Measurements from ENCODE around the gene COQ10A. TPM values are rescaled to one million over a fixed set of nuclear protein-coding genes. Genes with fewer than 3 reads are reported as not detected.

Gene COQ10A
- total and polyA plus RNA-seq, 2 of the 8 experiments (the other 6 are each of a cell fraction or from before 2014, with no cell fraction given), result 21.8 to 42.9 TPM

DNA sequence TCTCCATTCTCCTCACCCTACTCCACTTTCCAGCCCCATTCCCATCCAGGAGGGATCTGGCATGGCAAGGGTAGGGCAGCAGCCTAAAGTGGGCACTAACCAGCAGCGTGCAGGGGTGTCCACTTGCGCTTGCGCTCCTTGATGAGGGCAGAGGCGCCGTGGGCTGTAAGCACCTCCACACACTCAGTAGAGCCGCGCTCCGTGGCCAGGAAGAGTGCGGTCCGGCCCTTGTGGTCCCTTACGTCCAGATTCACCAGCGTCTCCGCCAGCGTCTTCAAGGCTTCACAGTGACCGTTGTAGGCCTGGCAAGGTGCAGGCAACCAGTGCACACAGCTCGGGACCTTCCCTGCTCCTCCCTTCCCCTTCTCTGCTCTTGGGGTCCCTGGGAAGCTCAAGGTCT is 18.8 kb upstream of the COQ10A start:
- Histone ChIP-seq H2AFZ (ENCODE audit: low read length) (no peak overlapping the region), H3K4ac (replicated peaks; ENCODE audit: insufficient read length, low read depth, low read length) (no peak overlapping the region), H3K4me3 (ENCODE audit: extremely low read depth in 1 of 4, insufficient read depth in 2 of 4, low read depth in 3 of 4, low read length in 4 of 4) (no peak overlapping the region), H3K27me3 (replicated peaks in 1 of 4; ENCODE audit: control insufficient read depth in 3 of 4, extremely low read depth in 1 of 4, insufficient read depth in 3 of 4, low read length in 3 of 4) (no peaks in the 10 kb centered on the region), H3K56ac (replicated peaks; ENCODE audit: insufficient read length, low read depth, low read length) (no peak overlapping the region), H2BK120ac (replicated peaks; ENCODE audit: low read depth, low read length) (no peak overlapping the region), H3K4me2 (ENCODE audit: insufficient read depth in 1 of 2, low read depth in 2 of 2, low read length in 2 of 2) (no peak overlapping the region), H4K5ac (ENCODE audit: insufficient read length, low read depth, low read length) (no peak overlapping the region), H3K9ac (replicated peaks in 1 of 4; ENCODE audit: extremely low read depth in 1 of 4, low read depth in 3 of 4, low read length in 3 of 4) (no peak overlapping the region), H3K79me2 (ENCODE audit: control insufficient read depth in 1 of 2, insufficient read depth in 2 of 2, low read length in 2 of 2) (no peaks in the 10 kb centered on the region), H3K23me2 (ENCODE audit: low read depth, low read length) (no peaks in the 10 kb centered on the region), H3K4me1 (replicated peaks in 1 of 4; ENCODE audit: control insufficient read depth in 3 of 4, insufficient read depth in 4 of 4, low read length in 3 of 4) (no peaks in the 10 kb centered on the region), H3K14ac (ENCODE audit: insufficient read length) (no peak overlapping the region), H3K36me3 (ENCODE audit: control insufficient read depth in 2 of 4, insufficient read depth in 4 of 4, low read length in 3 of 4) (peaks cover 36 to 77% (median 67%) of the 10 kb centered on the region in 4 experiments), H3K18ac (ENCODE audit: extremely low read depth, low read length) (no peak overlapping the region), H3K27ac (ENCODE audit: low read depth, low read length) (no peak overlapping the region), H2AK5ac (ENCODE audit: low read depth, low read length) (no peak overlapping the region), H4K91ac (replicated peaks; ENCODE audit: insufficient read length, low read length) (no peak overlapping the region), H4K8ac (ENCODE audit: extremely low read depth, insufficient read depth, low read length) (no peak overlapping the region), H2BK12ac (ENCODE audit: low read depth, low read length) (no peak overlapping the region), H2BK20ac (ENCODE audit: low read length) (no peak overlapping the region), H3K79me1 (ENCODE audit: low read depth, low read length) (no peaks in the 10 kb centered on the region), H2BK5ac (ENCODE audit: low read depth, low read length) (no peak overlapping the region), H3K23ac (ENCODE audit: insufficient read length) (no peak overlapping the region), H4K20me1 (replicated peaks in 1 of 2; ENCODE audit: control insufficient read depth in 1 of 2, insufficient read depth in 2 of 2, low read length in 2 of 2) (peaks cover 0 to 6% of the 10 kb centered on the region in 2 experiments), H2BK15ac (ENCODE audit: low read length) (no peak overlapping the region), H3K9me3 (ENCODE audit: insufficient read depth in 2 of 2, low read depth in 1 of 2, low read length in 1 of 2) (no peaks in the 10 kb centered on the region)
- WGBS, 2 experiments (ENCODE audit: extremely low coverage in 1 of 2, insufficient coverage in 1 of 2, insufficient read length in 1 of 2, insufficient replicate concordance in 2 of 2, low coverage in 1 of 2, low lambda C conversion rate in 2 of 2, missing lambda C conversion rate in 1 of 2), result 99% methylated on average over 16 of the region's 16 CpGs; no CpG with 5 or more reads in 1 of the 2 experiments
- FAIRE-seq (no peak), DNase-seq (ENCODE audit: low read depth in 1 of 2, low spot score in 2 of 2) (no peak)
- ChIA-PET POLR2A (ENCODE audit: partially characterized antibody) (interaction anchor here (0.5 to 5.6 kb wide), 16 partner anchors 9 to 168 kb away, joined by 3 to 26 read pairs (median 5); partner anchors contain the start of genes ANKRD52, COQ10A, ERBB3 and PA2G4), CTCF (ENCODE audit: partially characterized antibody) (interaction anchor here (0.7 to 4.5 kb wide), 12 partner anchors 9 to 122 kb away, joined by 3 to 33 read pairs (median 4); partner anchors contain the start of genes ANKRD52, RNF41 and SMARCC2)
- TF ChIP-seq CHD2 (IDR thresholded peaks at IDR 0.05; ENCODE audit: low read length) (no peak), SIRT6 (IDR thresholded peaks at IDR 0.05; ENCODE audit: low read length) (no peak), BRCA1 (IDR thresholded peaks at IDR 0.05; ENCODE audit: low read depth, low read length) (no peak), RBBP5 (IDR thresholded peaks at IDR 0.05; ENCODE audit: borderline replicate concordance, low read depth, low read length) (no peak), YY1 (IDR thresholded peaks at IDR 0.05; ENCODE audit: low read depth, low read length) (no peak), JUN (IDR thresholded peaks at IDR 0.05; ENCODE audit: low read depth, low read length) (no peak), CREB1 (IDR thresholded peaks at IDR 0.05) (no peak), MAFK (IDR thresholded peaks at IDR 0.05; ENCODE audit: low read depth, low read length) (no peak), FOSL1 (IDR thresholded peaks at IDR 0.05; ENCODE audit: insufficient read depth, low read depth, low read length) (no peak), SIN3A (conservative IDR thresholded peaks at IDR 0.05 in 1 of 2, IDR thresholded peaks at IDR 0.05 in 1 of 2; ENCODE audit: low read depth in 1 of 2, low read length in 2 of 2) (no peak), CHD1 (IDR thresholded peaks at IDR 0.05; ENCODE audit: low read depth, low read length) (no peak), SP1 (IDR thresholded peaks at IDR 0.05; ENCODE audit: low read depth, low read length) (no peak), GTF2F1 (IDR thresholded peaks at IDR 0.05; ENCODE audit: borderline replicate concordance, low read depth, low read length) (no peak)
- TF ChIP-seq, protein P1, sequence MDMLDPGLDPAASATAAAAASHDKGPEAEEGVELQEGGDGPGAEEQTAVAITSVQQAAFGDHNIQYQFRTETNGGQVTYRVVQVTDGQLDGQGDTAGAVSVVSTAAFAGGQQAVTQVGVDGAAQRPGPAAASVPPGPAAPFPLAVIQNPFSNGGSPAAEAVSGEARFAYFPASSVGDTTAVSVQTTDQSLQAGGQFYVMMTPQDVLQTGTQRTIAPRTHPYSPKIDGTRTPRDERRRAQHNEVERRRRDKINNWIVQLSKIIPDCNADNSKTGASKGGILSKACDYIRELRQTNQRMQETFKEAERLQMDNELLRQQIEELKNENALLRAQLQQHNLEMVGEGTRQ (IDR thresholded peaks at IDR 0.05; ENCODE audit: low read length), result no peak
